H1 (cell line): ENCODE measurements around the gene AGFG1. TPM values are rescaled to one million over a fixed set of nuclear protein-coding genes. Genes with fewer than 3 reads are reported as not detected.

ENCODE experiments used
- CTCF ChIA-PET: fragments of 300-600 bp; sonication (Branson Sonifier 250); formaldehyde crosslinking; loops from one replicate; lab custom pipeline; 2021; ENCODE audit not compliant: partially characterized antibody; lab: Charles Lee
- POLR2A ChIA-PET: fragments of 300-600 bp; sonication (Branson Sonifier 250); formaldehyde crosslinking; loops from one replicate; lab custom pipeline; 2021; ENCODE audit warnings: inconsistent platforms; ENCODE audit not compliant: partially characterized antibody; lab: Charles Lee
- DNase-seq, 2 experiments: peaks; one replicate each; pipeline versions ENCODE4 v3.0.0 to v3.0.0-alpha.2; 2010 to 2022; ENCODE audit warnings: low spot score in 2 of 2, low read depth in 1 of 2, mixed read lengths in 1 of 2
- FAIRE-seq: peaks from 2 replicates; lab custom pipeline; 2011; peaks lifted over from hg19 to GRCh38; lab: Jason Lieb, UNC
- H2AFZ ChIP-seq: 2 replicates; pipeline ENCODE4 v1.8.1; 2012; ENCODE audit warnings: low read length, inconsistent platforms
- H2AK5ac ChIP-seq: 2 replicates; pipeline ENCODE4 v1.6.1; 2013; ENCODE audit warnings: low read depth, low read length
- H2BK120ac ChIP-seq: replicated peaks from 2 replicates; pipeline ENCODE3; 2013; ENCODE audit warnings: low read depth, low read length, inconsistent platforms
- H2BK12ac ChIP-seq: 2 replicates; pipeline ENCODE4 v1.6.1; 2013; ENCODE audit warnings: low read depth, low read length
- H2BK15ac ChIP-seq: 2 replicates; pipeline ENCODE4 v1.6.1; 2013; ENCODE audit warnings: low read length
- H2BK20ac ChIP-seq: 2 replicates; pipeline ENCODE4 v1.6.1; 2013; ENCODE audit warnings: low read length
- H2BK5ac ChIP-seq: 2 replicates; pipeline ENCODE4 v1.6.1; 2013; ENCODE audit warnings: low read depth, low read length
- H3K14ac ChIP-seq: 2 replicates; pipeline ENCODE4 v1.6.1; 2013; ENCODE audit warnings: inconsistent platforms; ENCODE audit not compliant: insufficient read length
- H3K18ac ChIP-seq: 2 replicates; pipeline ENCODE4 v1.6.1; 2013; ENCODE audit warnings: low read length; ENCODE audit errors: extremely low read depth
- H3K23ac ChIP-seq: 2 replicates; pipeline ENCODE4 v1.6.1; 2013; ENCODE audit warnings: inconsistent platforms; ENCODE audit not compliant: insufficient read length
- H3K23me2 ChIP-seq: 2 replicates; pipeline ENCODE4 v1.6.1; 2013; ENCODE audit warnings: low read depth, low read length
- H3K27ac ChIP-seq: 2 replicates; pipeline ENCODE4 v1.6.1; 2011; ENCODE audit warnings: low read depth, low read length, inconsistent platforms
- H3K27me3 ChIP-seq, 4 experiments: replicated peaks in 1 of 4; 1 replicate in 1 of 4; 2 replicates in 3 of 4; pipeline versions ENCODE4 v1.6.1 to v1.8.1; 2011 to 2013; ENCODE audit warnings: low read length in 3 of 4, mild to moderate bottlenecking in 3 of 4, inconsistent platforms in 2 of 4, mixed read lengths in 2 of 4, moderate library complexity in 1 of 4; ENCODE audit not compliant: control insufficient read depth in 3 of 4, insufficient read depth in 3 of 4; ENCODE audit errors: extremely low read depth in 1 of 4
- H3K36me3 ChIP-seq, 4 experiments: 2 replicates each; pipeline versions ENCODE4 v1.6.1 to v1.8.1; 2011 to 2013; ENCODE audit warnings: mild to moderate bottlenecking in 4 of 4, low read length in 3 of 4, moderate library complexity in 2 of 4, control low read depth in 1 of 4, inconsistent platforms in 1 of 4; ENCODE audit not compliant: insufficient read depth in 4 of 4, control insufficient read depth in 2 of 4
- H3K4ac ChIP-seq: replicated peaks from 2 replicates; pipeline ENCODE3; 2013; ENCODE audit warnings: low read length, low read depth, mixed read lengths, inconsistent platforms; ENCODE audit not compliant: insufficient read length
- H3K4me1 ChIP-seq, 4 experiments: replicated peaks in 1 of 4; 1 replicate in 1 of 4; 2 replicates in 3 of 4; pipeline versions ENCODE4 v1.6.1 to v1.8.1; 2011 to 2013; ENCODE audit warnings: low read length in 3 of 4, inconsistent platforms in 2 of 4, mixed read lengths in 1 of 4; ENCODE audit not compliant: insufficient read depth in 4 of 4, control insufficient read depth in 3 of 4
- H3K4me2 ChIP-seq, 2 experiments: 2 replicates each; pipeline versions ENCODE4 v1.6.1 to v1.8.1; 2011 to 2013; ENCODE audit warnings: low read depth in 2 of 2, low read length in 2 of 2, control low read depth in 1 of 2, inconsistent platforms in 1 of 2, mild to moderate bottlenecking in 1 of 2; ENCODE audit not compliant: insufficient read depth in 1 of 2
- H3K4me3 ChIP-seq, 4 experiments: fragments of 200-600, 300-600 bp in 1 of 4; sonication (generic), shearing (Covaris generic), sonication (Bioruptor Twin) in 1 of 4; 2 replicates each; pipeline versions ENCODE4 v1.5.1 to v1.8.1; 2011 to 2016; ENCODE audit warnings: low read length in 4 of 4, low read depth in 3 of 4, control low read depth in 2 of 4, inconsistent platforms in 2 of 4, mild to moderate bottlenecking in 2 of 4, mixed read lengths in 1 of 4, moderate library complexity in 1 of 4; ENCODE audit not compliant: insufficient read depth in 2 of 4; ENCODE audit errors: extremely low read depth in 1 of 4
- H3K56ac ChIP-seq: replicated peaks from 2 replicates; pipeline ENCODE3; 2013; ENCODE audit warnings: low read depth, mild to moderate bottlenecking, mixed read lengths, low read length, inconsistent platforms; ENCODE audit not compliant: insufficient read length
- H3K79me1 ChIP-seq: 2 replicates; pipeline ENCODE4 v1.6.1; 2013; ENCODE audit warnings: low read depth, low read length, control low read depth
- H3K79me2 ChIP-seq, 2 experiments: 2 replicates each; pipeline versions ENCODE4 v1.6.1 to v1.8.1; 2012 to 2013; ENCODE audit warnings: low read length in 2 of 2, mild to moderate bottlenecking in 2 of 2, inconsistent platforms in 1 of 2; ENCODE audit not compliant: insufficient read depth in 2 of 2, control insufficient read depth in 1 of 2
- H3K9ac ChIP-seq, 4 experiments: replicated peaks in 1 of 4; 1 replicate in 1 of 4; 2 replicates in 3 of 4; pipeline versions ENCODE4 v1.6.1 to v1.8.1; 2011 to 2013; ENCODE audit warnings: low read depth in 3 of 4, low read length in 3 of 4, control low read depth in 2 of 4, mild to moderate bottlenecking in 2 of 4, moderate library complexity in 2 of 4, inconsistent platforms in 1 of 4; ENCODE audit errors: extremely low read depth in 1 of 4
- H3K9me3 ChIP-seq, 2 experiments: 2 replicates each; pipeline versions ENCODE4 v1.6.1 to v1.8.1; 2012 to 2013; ENCODE audit warnings: mild to moderate bottlenecking in 2 of 2, moderate library complexity in 2 of 2, control low read depth in 1 of 2, inconsistent platforms in 1 of 2, low read depth in 1 of 2, low read length in 1 of 2, mixed read lengths in 1 of 2; ENCODE audit not compliant: insufficient read depth in 2 of 2
- H4K20me1 ChIP-seq, 2 experiments: replicated peaks in 1 of 2; 2 replicates each; pipeline versions ENCODE3 to v1.8.1; 2011 to 2013; ENCODE audit warnings: inconsistent platforms in 2 of 2, low read length in 2 of 2, mild to moderate bottlenecking in 1 of 2; ENCODE audit not compliant: insufficient read depth in 2 of 2, control insufficient read depth in 1 of 2
- H4K5ac ChIP-seq: 2 replicates; pipeline ENCODE4 v1.6.1; 2013; ENCODE audit warnings: low read length, low read depth, mixed read lengths, inconsistent platforms; ENCODE audit not compliant: insufficient read length
- H4K8ac ChIP-seq: 2 replicates; pipeline ENCODE4 v1.8.0; 2013; ENCODE audit warnings: mild to moderate bottlenecking, moderate library complexity, low read length, inconsistent platforms; ENCODE audit not compliant: insufficient read depth; ENCODE audit errors: extremely low read depth
- H4K91ac ChIP-seq: replicated peaks from 2 replicates; pipeline ENCODE3; 2013; ENCODE audit warnings: low read length, mixed read lengths, inconsistent platforms; ENCODE audit not compliant: insufficient read length
- CBX8 ChIP-seq: fragments of 300-800, 300-1000 bp; sonication (generic); IDR thresholded peaks from 2 replicates; pipeline ENCODE4 v1.7.1; 2016; ENCODE audit warnings: low read depth, low read length, borderline replicate concordance
- CHD1 ChIP-seq: IDR thresholded peaks from 2 replicates; pipeline ENCODE4 v1.6.1; 2012; ENCODE audit warnings: low read depth, low read length, improper control_type of control experiment
- CHD2 ChIP-seq: IDR thresholded peaks from 2 replicates; pipeline ENCODE4 v1.6.1; 2012; ENCODE audit warnings: low read length, improper control_type of control experiment
- CTBP2 ChIP-seq: IDR thresholded peaks from 2 replicates; pipeline ENCODE4 v1.7.0; 2011; ENCODE audit warnings: borderline replicate concordance, mild to moderate bottlenecking, moderate library complexity, mixed read lengths, low read length; ENCODE audit not compliant: insufficient read depth, insufficient read length
- CTCF ChIP-seq, 3 experiments: IDR thresholded peaks; 1 replicate in 2 of 3; 2 replicates in 1 of 3; pipeline versions ENCODE4 v1.5.1 to v1.6.1; 2011; ENCODE audit warnings: low read length in 3 of 3, mild to moderate bottlenecking in 3 of 3, inconsistent platforms in 2 of 3, low read depth in 1 of 3, moderate library complexity in 1 of 3; ENCODE audit not compliant: insufficient read depth in 1 of 3; ENCODE audit errors: control extremely low read depth in 1 of 3
- EGR1 ChIP-seq: IDR thresholded peaks from 2 replicates; pipeline ENCODE4 v1.6.1; 2011; ENCODE audit warnings: low read depth, low read length, borderline replicate concordance
- JUN ChIP-seq: IDR thresholded peaks from 2 replicates; pipeline ENCODE4 v1.6.1; 2011; ENCODE audit warnings: low read depth, mild to moderate bottlenecking, improper control_type of control experiment, low read length
- KDM5A ChIP-seq: fragments of 200-600 bp; IDR thresholded peaks from 2 replicates; pipeline ENCODE4 v1.7.1; 2012; ENCODE audit warnings: mild to moderate bottlenecking, low read length, inconsistent platforms, mixed read lengths
- POLR2A ChIP-seq, 2 experiments: IDR thresholded peaks; 1 replicate in 1 of 2; 2 replicates in 1 of 2; pipeline ENCODE4 v1.6.1; 2011; ENCODE audit warnings: low read depth in 2 of 2, low read length in 2 of 2, mild to moderate bottlenecking in 2 of 2; ENCODE audit errors: control extremely low read depth in 1 of 2
- POU5F1 ChIP-seq: IDR thresholded peaks from 2 replicates; pipeline ENCODE4 v1.6.1; 2011; ENCODE audit warnings: low read depth, mild to moderate bottlenecking, low read length, moderate library complexity
- SP1 ChIP-seq: IDR thresholded peaks from 2 replicates; pipeline ENCODE4 v1.6.1; 2011; ENCODE audit warnings: low read depth, low read length
- SUZ12 ChIP-seq: fragments of 200-600 bp; sonication (generic); IDR thresholded peaks from 2 replicates; pipeline ENCODE4 v1.6.1; 2012; ENCODE audit warnings: mild to moderate bottlenecking, inconsistent platforms, low read length, moderate library complexity, mixed read lengths
- TAF7 ChIP-seq: optimal IDR thresholded peaks from 2 replicates; pipeline ENCODE3; 2011; ENCODE audit warnings: low read depth, mild to moderate bottlenecking, inconsistent platforms, low read length, moderate library complexity, borderline replicate concordance
- WGBS, 2 experiments: shearing (Covaris generic) in 1 of 2; methylation state at CpG; one replicate each; pipeline versions ENCODE4 v1.1.6 to v1.1.7; 2013 to 2015; ENCODE audit warnings: low lambda C conversion rate in 2 of 2, mixed read lengths in 2 of 2, inconsistent platforms in 1 of 2, low coverage in 1 of 2, missing lambda C conversion rate in 1 of 2; ENCODE audit not compliant: insufficient replicate concordance in 2 of 2, insufficient coverage in 1 of 2, insufficient read length in 1 of 2; ENCODE audit errors: extremely low coverage in 1 of 2, missing lambda C conversion rate in 1 of 2; 5-methylcytosine and 5-hydroxymethylcytosine counted together
- polyA plus RNA-seq, 7 experiments: library from polyadenylated mRNA; depleted of rRNA in 3 of 7; stranded (reverse) in 5 of 7; unstranded in 2 of 7; fragments of >200 nt in 5 of 7; fragments of 200-250 nt in 2 of 7; gene quantifications; 1 replicate in 5 of 7; 2 replicates in 1 of 7; 4 replicates in 1 of 7; pipeline versions ENCODE4 v1.2.1 to v1.2.3, GENCODE V29; 2011 to 2013; ENCODE audit warnings: missing spikeins in 2 of 7, mixed read lengths in 2 of 7
- total RNA-seq: library from RNA; stranded (reverse); fragmentation: NEBNext Ultra II Directional; extraction: Animal tissue kit (Norgen Biotek cat#: 25700); gene quantifications from 2 replicates; pipeline ENCODE4 v1.2.1, GENCODE V29; 2021

AGFG1 gene
- total and polyA plus RNA-seq, 2 of the 8 experiments (the other 6 are each of a cell fraction or from before 2014, with no cell fraction given), result 102 to 147 TPM

GRCh38 chr2:227462462-227462951, 9.4 kb upstream of the AGFG1 start:
- H2BK12ac ChIP-seq, result no peak overlapping the region
- ChIA-PET CTCF (interaction anchor here (2.2 kb wide), 1 partner anchor 9 kb away, joined by 8 read pairs; the partner anchor contains the start of gene AGFG1), POLR2A (no interaction called here)
- H2AK5ac ChIP-seq, result no peak overlapping the region
- no peak overlapping the region for H4K8ac ChIP-seq
- H3K4me1 ChIP-seq, result peaks cover 0 to 2% (median under 1%) of the 10 kb centered on the region in 4 experiments; a peak in 2 of 7 replicates
- 87% methylated on average over 6 of the region's 6 CpGs; no CpG with 5 or more reads in 1 of the 2 experiments for WGBS, 2 experiments
- no peaks in the 10 kb centered on the region for H3K23me2 ChIP-seq
- H2BK15ac ChIP-seq, result no peak overlapping the region
- H4K5ac ChIP-seq, result no peak overlapping the region
- no peak overlapping the region for H3K27ac ChIP-seq
- no peaks in the 10 kb centered on the region for H3K36me3 ChIP-seq
- H3K27me3 ChIP-seq, result no peaks in the 10 kb centered on the region
- H2BK20ac ChIP-seq, result no peak overlapping the region
- H3K4me2 ChIP-seq, result no peak overlapping the region
- no peak overlapping the region for H3K56ac ChIP-seq
- H3K23ac ChIP-seq, result no peak overlapping the region
- no peaks in the 10 kb centered on the region for H3K9me3 ChIP-seq
- no peak overlapping the region for H3K9ac ChIP-seq
- DNase-seq, result no peak
- no peak overlapping the region for H2BK5ac ChIP-seq
- H3K18ac ChIP-seq, result no peak overlapping the region
- H3K4me3 ChIP-seq, result no peak overlapping the region
- no peak overlapping the region for H4K91ac ChIP-seq
- H3K79me1 ChIP-seq, result no peaks in the 10 kb centered on the region
- H3K79me2 ChIP-seq, result no peaks in the 10 kb centered on the region
- no peak overlapping the region for H3K4ac ChIP-seq
- no peak for FAIRE-seq
- no peak for TF ChIP-seq CHD2
- no peak for TF ChIP-seq EGR1
- no peak for TF ChIP-seq CTBP2
- TF ChIP-seq TAF7, result no peak
- TF ChIP-seq JUN, result no peak
- no peak for TF ChIP-seq SP1
- no peak for TF ChIP-seq CTCF (IDR thresholded peaks at IDR 0.05; ENCODE audit: control extremely low read depth in 1 of 3, insufficient read depth in 1 of 3, low read depth in 1 of 3, low read length in 3 of 3)
- no peak for TF ChIP-seq SUZ12
- TF ChIP-seq CHD1, result no peak
- no peak for TF ChIP-seq CBX8
- no peak for TF ChIP-seq POU5F1
- no peak for TF ChIP-seq POLR2A (IDR thresholded peaks at IDR 0.05; ENCODE audit: control extremely low read depth in 1 of 2, low read depth in 2 of 2, low read length in 2 of 2)
- TF ChIP-seq KDM5A, result no peak
- H2BK120ac ChIP-seq, result no peak overlapping the region
- H3K14ac ChIP-seq, result no peak overlapping the region
- no peaks in the 10 kb centered on the region for H4K20me1 ChIP-seq
- H2AFZ ChIP-seq, result no peak overlapping the region
